HG02610 (cell line): Measurements from ENCODE around the gene SPANXN2.
"Not testable (repeated sequence)": the region's sequence is repeated elsewhere in the genome, so short reads cannot be mapped to it uniquely, and the experiment has no call there.

ENCODE experiments used
- ATAC-seq: cut with Tn5 transposase; IDR thresholded peaks from one replicate; pipeline ENCODE4 v1.9.1; 2021; ENCODE audit warnings: mild to moderate bottlenecking, moderate library complexity; ENCODE audit not compliant: unreplicated experiment

SPANXN2 gene

GRCh38 chrX:143720652-143721051 is at the start of gene SPANXN2:
Gene SPANXN2, minus strand, starts transcription at chrX:143720752. Its CDS starts 84 bp downstream, at chrX:143720668.
- ATAC-seq = not testable (repeated sequence)

GRCh38 chrX:143768976-143769375 is 48.4 kb upstream of the SPANXN2 start:
- ATAC-seq = no peak

- ATAC-seq = not testable (repeated sequence)
Measured at GRCh38 chrX:143767789-143768188, 47.2 kb upstream of the SPANXN2 start.

- no peak for ATAC-seq
Measured at GRCh38 chrX:143757887-143758286, 37.3 kb upstream of the SPANXN2 start.

- ATAC-seq = no peak
Measured at GRCh38 chrX:143757375-143757774, 36.8 kb upstream of the SPANXN2 start.

- ATAC-seq = no peak
Measured at GRCh38 chrX:143754183-143754582, 33.6 kb upstream of the SPANXN2 start.

- no peak for ATAC-seq
Measured at GRCh38 chrX:143733866-143734265, 13.3 kb upstream of the SPANXN2 start.

GRCh38 chrX:143726296-143726695 is 5.7 kb upstream of the SPANXN2 start:
- ATAC-seq = no peak

GRCh38 chrX:143701460-143701859 is 19.1 kb downstream of the SPANXN2 start:
- no peak for ATAC-seq

- ATAC-seq = no peak
Measured at GRCh38 chrX:143694885-143695284, 25.7 kb downstream of the SPANXN2 start.

- no peak for ATAC-seq
Measured at GRCh38 chrX:143683486-143683885, 37.1 kb downstream of the SPANXN2 start.

- ATAC-seq = no peak
Measured at GRCh38 chrX:143674926-143675325, 45.6 kb downstream of the SPANXN2 start.

GRCh38 chrX:143669395-143669794 is 51.2 kb downstream of the SPANXN2 start:
- ATAC-seq = no peak

- no peak for ATAC-seq
Measured at GRCh38 chrX:143664302-143664701, 56.2 kb downstream of the SPANXN2 start.

GRCh38 chrX:143663755-143664154 is 56.8 kb downstream of the SPANXN2 start:
- ATAC-seq = no peak
